ENCODE measurements around the gene CHD2. TPM values are rescaled to one million over a fixed set of nuclear protein-coding genes. Genes with fewer than 3 reads are reported as not detected.
A peak's percentile ranks its signal among the peaks of the same experiment; 100 is the strongest.

CHD2 gene
- total and polyA plus RNA-seq, 4 donors = 38.0 to 144 (median 81.5) TPM

GRCh38 chr15:92901995-92902394, 1.9 kb downstream of the CHD2 start:
- Histone ChIP-seq H3K36me3 (ENCODE audit: control insufficient read depth in 1 of 2, insufficient read depth in 2 of 2, low read length in 1 of 2) (no peaks in the 10 kb centered on the region), H3K27me3 (ENCODE audit: control insufficient read depth in 1 of 2, insufficient read depth in 2 of 2, low read length in 1 of 2) (peaks cover 0 to 1% of the 10 kb centered on the region in 2 donors), H3K27ac (ENCODE audit: low read depth in 1 of 2, low read length in 2 of 2) (no peak overlapping the region), H3K4me1 (ENCODE audit: control insufficient read depth in 1 of 2, insufficient read depth in 2 of 2, low read length in 2 of 2) (no peaks in the 10 kb centered on the region), H3K9me3 (ENCODE audit: control insufficient read depth, low read length) (no peaks in the 10 kb centered on the region), H3K4me3 (ENCODE audit: low read length in 2 of 2) (peak overlapping the region; percentile 54 to 61)
- intact Hi-C loops (cut with DNase I) = loop anchor here in 1 of 2 donors (5.0 kb wide), 1 partner anchor 95 kb away; no protein-coding TSS in a partner anchor
- DNase-seq (no peak), ATAC-seq (ENCODE audit: low FRiP score) (no peak)
- WGBS, 2 donors = 0% methylated on average over 2 of the region's 2 CpGs

- H3K27ac ChIP-seq (ENCODE audit: low read depth in 1 of 2, low read length in 2 of 2) = peak overlapping the region in 1 of 2 donors; percentile 76
- no peak for DNase-seq
- no peaks in the 10 kb centered on the region for H3K36me3 ChIP-seq (ENCODE audit: control insufficient read depth in 1 of 2, insufficient read depth in 2 of 2, low read length in 1 of 2)
- intact Hi-C loops (cut with DNase I) = loop anchor here in 1 of 2 donors (5.0 kb wide), 1 partner anchor 96 kb away; no protein-coding TSS in a partner anchor
- peaks cover 0 to 1% of the 10 kb centered on the region in 2 donors for H3K27me3 ChIP-seq (ENCODE audit: control insufficient read depth in 1 of 2, insufficient read depth in 2 of 2, low read length in 1 of 2)
- no peak for ATAC-seq (ENCODE audit: low FRiP score)
- peaks cover 0 to 2% of the 10 kb centered on the region in 2 donors for H3K4me1 ChIP-seq (ENCODE audit: control insufficient read depth in 1 of 2, insufficient read depth in 2 of 2, low read length in 2 of 2)
- H3K9me3 ChIP-seq (ENCODE audit: control insufficient read depth, low read length) = no peaks in the 10 kb centered on the region
- H3K4me3 ChIP-seq (ENCODE audit: low read length in 2 of 2) = peak overlapping the region; percentile 54 to 84
- 2 to 5% methylated on average over 4 of the region's 4 CpGs for WGBS, 2 donors
These were observed 2.8 kb downstream of the CHD2 start for GRCh38 chr15:92902737-92903593.

DNA sequence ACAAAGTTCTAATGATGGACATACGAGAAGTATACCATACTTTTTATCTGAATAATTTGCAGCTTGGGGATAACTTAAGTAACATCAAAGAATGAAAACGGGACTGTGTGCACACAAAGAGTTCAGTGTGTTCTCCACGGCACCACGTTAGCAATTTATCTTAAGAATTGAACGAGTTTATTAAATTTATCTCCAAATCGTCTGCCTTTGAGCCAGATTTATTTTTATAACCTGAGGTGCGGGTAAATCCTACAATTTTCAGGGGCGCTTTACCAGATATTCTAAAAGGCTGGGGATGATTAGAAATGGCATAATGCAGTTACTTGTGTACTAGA, 3.5 kb downstream of the CHD2 start:
- peaks cover 0 to 5% of the 10 kb centered on the region in 2 donors for H3K4me1 ChIP-seq (ENCODE audit: control insufficient read depth in 1 of 2, insufficient read depth in 2 of 2, low read length in 2 of 2)
- WGBS, 2 donors = 1% methylated on average over 8 of the region's 8 CpGs
- intact Hi-C loops (cut with DNase I) = loop anchor here in 1 of 2 donors (5.0 kb wide), 1 partner anchor 96 kb away; no protein-coding TSS in a partner anchor
- peak overlapping the region; percentile 82 to 92 for H3K27ac ChIP-seq (ENCODE audit: low read depth in 1 of 2, low read length in 2 of 2)
- H3K9me3 ChIP-seq (ENCODE audit: control insufficient read depth, low read length) = no peaks in the 10 kb centered on the region
- no peaks in the 10 kb centered on the region for H3K36me3 ChIP-seq (ENCODE audit: control insufficient read depth in 1 of 2, insufficient read depth in 2 of 2, low read length in 1 of 2)
- H3K4me3 ChIP-seq (ENCODE audit: low read length in 2 of 2) = peak overlapping the region; percentile 56 to 65
- DNase-seq (no peak), ATAC-seq (ENCODE audit: low FRiP score) (no peak)
- H3K27me3 ChIP-seq (ENCODE audit: control insufficient read depth in 1 of 2, insufficient read depth in 2 of 2, low read length in 1 of 2) = peaks cover 0 to 1% of the 10 kb centered on the region in 2 donors

- peaks cover 0 to 5% of the 10 kb centered on the region in 2 donors for H3K4me1 ChIP-seq (ENCODE audit: control insufficient read depth in 1 of 2, insufficient read depth in 2 of 2, low read length in 2 of 2)
These were observed 4.0 kb downstream of the CHD2 start for GRCh38 chr15:92903966-92904721.

GRCh38 chr15:92904722-92905571, 4.8 kb downstream of the CHD2 start:
- Histone ChIP-seq H3K4me3 (ENCODE audit: low read length in 2 of 2) (peak overlapping the region; percentile 55 to 92), H3K9me3 (ENCODE audit: control insufficient read depth, low read length) (no peaks in the 10 kb centered on the region), H3K27me3 (ENCODE audit: control insufficient read depth in 1 of 2, insufficient read depth in 2 of 2, low read length in 1 of 2) (peaks cover 0 to 1% of the 10 kb centered on the region in 2 donors), H3K4me1 (ENCODE audit: control insufficient read depth in 1 of 2, insufficient read depth in 2 of 2, low read length in 2 of 2) (peaks cover 0 to 5% of the 10 kb centered on the region in 2 donors), H3K36me3 (ENCODE audit: control insufficient read depth in 1 of 2, insufficient read depth in 2 of 2, low read length in 1 of 2) (no peaks in the 10 kb centered on the region), H3K27ac (ENCODE audit: low read depth in 1 of 2, low read length in 2 of 2) (peak overlapping the region; percentile 99 to 100)
- intact Hi-C loops (cut with DNase I) = loop anchor here (1.0 to 5.0 kb wide), 3 partner anchors 22 to 98 kb away; no protein-coding TSS in a partner anchor
- DNase-seq = no peak
- peak; percentile 0 for ATAC-seq (ENCODE audit: low FRiP score)
- 1 to 3% methylated on average over 16 of the region's 16 CpGs for WGBS, 2 donors

More at GRCh38 chr15:92903966-92904721, 4.0 kb downstream of the CHD2 start:
- H3K9me3 ChIP-seq (ENCODE audit: control insufficient read depth, low read length) = no peaks in the 10 kb centered on the region
- ATAC-seq (ENCODE audit: low FRiP score) (peak; percentile 97), DNase-seq (peak; percentile 98 to 100)
- intact Hi-C loops (cut with DNase I) = loop anchor here (1.0 to 5.0 kb wide), 3 partner anchors 21 to 97 kb away; no protein-coding TSS in a partner anchor
- H3K4me3 ChIP-seq (ENCODE audit: low read length in 2 of 2) = peak overlapping the region; percentile 65 to 92
- H3K27me3 ChIP-seq (ENCODE audit: control insufficient read depth in 1 of 2, insufficient read depth in 2 of 2, low read length in 1 of 2) = peaks cover 0 to 1% of the 10 kb centered on the region in 2 donors
- H3K27ac ChIP-seq (ENCODE audit: low read depth in 1 of 2, low read length in 2 of 2) = peak overlapping the region; percentile 92 to 100
- 0% methylated on average over 44 to 47 of the region's 47 CpGs for WGBS, 2 donors
- H3K36me3 ChIP-seq (ENCODE audit: control insufficient read depth in 1 of 2, insufficient read depth in 2 of 2, low read length in 1 of 2) = no peaks in the 10 kb centered on the region

DNA sequence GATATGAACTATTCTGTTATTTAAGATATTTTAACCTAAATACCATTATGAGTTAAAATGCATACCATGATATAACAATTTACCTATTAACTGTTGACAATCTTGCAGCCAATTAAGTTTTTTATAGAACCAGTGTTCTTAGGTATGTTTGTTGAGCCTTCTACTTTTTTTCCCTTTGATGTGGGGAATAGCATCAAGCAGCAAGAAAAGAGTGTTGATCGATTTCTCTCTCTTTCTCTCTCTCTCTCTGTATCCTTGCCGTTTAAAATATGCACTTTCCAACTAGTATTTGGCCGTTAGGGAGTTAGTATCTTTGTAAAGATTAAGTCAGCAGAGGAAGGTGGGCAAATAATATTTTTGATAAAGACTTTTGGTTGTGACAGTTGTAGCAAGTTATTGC, 5.9 kb downstream of the CHD2 start:
- H3K4me3 ChIP-seq (ENCODE audit: low read length in 2 of 2) = no peak overlapping the region
- DNase-seq (no peak), ATAC-seq (ENCODE audit: low FRiP score) (no peak)
- intact Hi-C loops (cut with DNase I) = no loop called here
- H3K27ac ChIP-seq (ENCODE audit: low read depth in 1 of 2, low read length in 2 of 2) = peak overlapping the region in 1 of 2 donors; percentile 43
- WGBS, 2 donors = 15 to 17% methylated on average over 3 of the region's 3 CpGs
- peaks cover 0 to 13% of the 10 kb centered on the region in 2 donors for H3K4me1 ChIP-seq (ENCODE audit: control insufficient read depth in 1 of 2, insufficient read depth in 2 of 2, low read length in 2 of 2)
- H3K36me3 ChIP-seq (ENCODE audit: control insufficient read depth in 1 of 2, insufficient read depth in 2 of 2, low read length in 1 of 2) = no peaks in the 10 kb centered on the region
- no peaks in the 10 kb centered on the region for H3K9me3 ChIP-seq (ENCODE audit: control insufficient read depth, low read length)
- H3K27me3 ChIP-seq (ENCODE audit: control insufficient read depth in 1 of 2, insufficient read depth in 2 of 2, low read length in 1 of 2) = no peaks in the 10 kb centered on the region

GRCh38 chr15:92906563-92907081, 6.5 kb downstream of the CHD2 start:
- Histone ChIP-seq H3K9me3 (ENCODE audit: control insufficient read depth, low read length) (no peaks in the 10 kb centered on the region), H3K4me1 (ENCODE audit: control insufficient read depth in 1 of 2, insufficient read depth in 2 of 2, low read length in 2 of 2) (peaks cover 0 to 13% of the 10 kb centered on the region in 2 donors), H3K4me3 (ENCODE audit: low read length in 2 of 2) (no peak overlapping the region), H3K36me3 (ENCODE audit: control insufficient read depth in 1 of 2, insufficient read depth in 2 of 2, low read length in 1 of 2) (no peaks in the 10 kb centered on the region), H3K27ac (ENCODE audit: low read depth in 1 of 2, low read length in 2 of 2) (peak overlapping the region in 1 of 2 donors; percentile 87), H3K27me3 (ENCODE audit: control insufficient read depth in 1 of 2, insufficient read depth in 2 of 2, low read length in 1 of 2) (no peaks in the 10 kb centered on the region)
- DNase-seq = no peak
- ATAC-seq (ENCODE audit: low FRiP score) = no peak
- intact Hi-C loops (cut with DNase I) = no loop called here
- WGBS, 2 donors = 28 to 40% methylated on average over 1 of the region's 1 CpG

DNA sequence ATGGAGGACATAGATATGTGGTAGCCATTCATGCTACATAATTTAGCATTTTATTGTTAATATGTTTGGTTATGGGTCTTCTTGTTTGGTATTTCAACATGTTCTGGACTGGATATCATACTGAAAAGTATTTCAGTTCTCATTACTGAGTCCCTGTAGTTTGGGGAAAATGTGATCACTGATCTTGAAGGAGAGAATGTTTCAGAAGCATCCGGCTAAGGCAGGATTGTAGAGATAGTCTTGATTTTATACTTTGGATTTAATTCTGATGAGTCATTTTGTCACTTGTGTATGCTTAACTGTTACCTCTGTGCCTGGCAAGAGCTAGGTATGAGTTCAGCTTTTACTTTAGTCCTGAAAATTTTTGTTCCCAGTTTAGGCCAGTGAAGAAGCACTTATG, 7.1 kb downstream of the CHD2 start:
- intact Hi-C loops (cut with DNase I) = no loop called here

More for the DNA sequence above, 7.1 kb downstream of the CHD2 start:
- peak overlapping the region in 1 of 2 donors; percentile 87 for H3K27ac ChIP-seq (ENCODE audit: low read depth in 1 of 2, low read length in 2 of 2)
- no peaks in the 10 kb centered on the region for H3K27me3 ChIP-seq (ENCODE audit: control insufficient read depth in 1 of 2, insufficient read depth in 2 of 2, low read length in 1 of 2)
- no peaks in the 10 kb centered on the region for H3K36me3 ChIP-seq (ENCODE audit: control insufficient read depth in 1 of 2, insufficient read depth in 2 of 2, low read length in 1 of 2)
- no peak for DNase-seq
- no peaks in the 10 kb centered on the region for H3K9me3 ChIP-seq (ENCODE audit: control insufficient read depth, low read length)
- no peak overlapping the region for H3K4me3 ChIP-seq (ENCODE audit: low read length in 2 of 2)
- no peak for ATAC-seq (ENCODE audit: low FRiP score)
- WGBS, 2 donors = 21 to 27% methylated on average over 1 of the region's 1 CpG
- peaks cover 0 to 13% of the 10 kb centered on the region in 2 donors for H3K4me1 ChIP-seq (ENCODE audit: control insufficient read depth in 1 of 2, insufficient read depth in 2 of 2, low read length in 2 of 2)
